ENCODE measurements around the gene SPIRE1.
"Not testable (repeated sequence)": the region's sequence is repeated elsewhere in the genome, so short reads cannot be mapped to it uniquely, and the experiment has no call there.

SPIRE1 gene

GRCh38 chr18:12552879-12553242 is 105.0 kb downstream of the SPIRE1 start:
- DNase-seq (ENCODE audit: low read depth in 2 of 2), result no peak

GRCh38 chr18:12551943-12552878 is 105.7 kb downstream of the SPIRE1 start:
- not testable (repeated sequence) for DNase-seq (ENCODE audit: low read depth in 2 of 2)

GRCh38 chr18:12551466-12551865 is 106.4 kb downstream of the SPIRE1 start:
- not testable (repeated sequence) for DNase-seq (ENCODE audit: low read depth in 2 of 2)

GRCh38 chr18:12543697-12544096 is 114.2 kb downstream of the SPIRE1 start:
- no peak for DNase-seq (ENCODE audit: low read depth in 2 of 2)

- DNase-seq (ENCODE audit: low read depth in 2 of 2), result no peak
These were observed 117.2 kb downstream of the SPIRE1 start for GRCh38 chr18:12540751-12541150.

- DNase-seq (ENCODE audit: low read depth in 2 of 2), result not testable (repeated sequence)
These were observed 118.7 kb downstream of the SPIRE1 start for GRCh38 chr18:12539158-12539557.

GRCh38 chr18:12534820-12535219 is 123.1 kb downstream of the SPIRE1 start:
- no peak for DNase-seq (ENCODE audit: low read depth in 2 of 2)

- no peak for DNase-seq (ENCODE audit: low read depth in 2 of 2)
These were observed 125.2 kb downstream of the SPIRE1 start for GRCh38 chr18:12532661-12533060.

GRCh38 chr18:12531749-12532148 is 126.2 kb downstream of the SPIRE1 start:
- no peak for DNase-seq (ENCODE audit: low read depth in 2 of 2)

- no peak for DNase-seq (ENCODE audit: low read depth in 2 of 2)
These were observed 137.4 kb downstream of the SPIRE1 start for GRCh38 chr18:12520442-12520992.

GRCh38 chr18:12518832-12519531 is 138.9 kb downstream of the SPIRE1 start:
- DNase-seq (ENCODE audit: low read depth in 2 of 2), result no peak

GRCh38 chr18:12518326-12518725 is 139.6 kb downstream of the SPIRE1 start:
- DNase-seq (ENCODE audit: low read depth in 2 of 2), result no peak

- no peak for DNase-seq (ENCODE audit: low read depth in 2 of 2)
These were observed 140.6 kb downstream of the SPIRE1 start for GRCh38 chr18:12517142-12517825.

- no peak for DNase-seq (ENCODE audit: low read depth in 2 of 2)
These were observed 141.8 kb downstream of the SPIRE1 start for GRCh38 chr18:12516049-12516630.

GRCh38 chr18:12515550-12515949 is 142.4 kb downstream of the SPIRE1 start:
- DNase-seq (ENCODE audit: low read depth in 2 of 2), result no peak

GRCh38 chr18:12507007-12507406 is 150.9 kb downstream of the SPIRE1 start:
- DNase-seq (ENCODE audit: low read depth in 2 of 2), result no peak

GRCh38 chr18:12500986-12501385 is 156.9 kb downstream of the SPIRE1 start:
- DNase-seq (ENCODE audit: low read depth in 2 of 2), result no peak

GRCh38 chr18:12497839-12498238 is 160.1 kb downstream of the SPIRE1 start:
- DNase-seq (ENCODE audit: low read depth in 2 of 2), result no peak

GRCh38 chr18:12497296-12497695 is 160.6 kb downstream of the SPIRE1 start:
- no peak for DNase-seq (ENCODE audit: low read depth in 2 of 2)

GRCh38 chr18:12492907-12493306 is 165.0 kb downstream of the SPIRE1 start:
- no peak for DNase-seq (ENCODE audit: low read depth in 2 of 2)

GRCh38 chr18:12491611-12492435 is 166.1 kb downstream of the SPIRE1 start:
- no peak for DNase-seq (ENCODE audit: low read depth in 2 of 2)

Measured in stimulated activated CD4-positive, alpha-beta T cell treated with anti-CD3 and anti-CD28 coated beads, Interleukin-4, amount 100 ng/mL, for 48 hours (primary cell).